BLaER1 (cell line): ENCODE data around the gene CCDC88C.
A peak's percentile ranks its signal among the peaks of the same experiment; 100 is the strongest.

Experiments
- H3K27ac ChIP-seq: shearing (Covaris generic); formaldehyde crosslinking; 2 replicates; pipeline ENCODE4 v1.8.1; 2022
- H3K27me3 ChIP-seq: shearing (Covaris generic); formaldehyde crosslinking; 2 replicates; pipeline ENCODE4 v1.8.1; 2022
- H3K36me3 ChIP-seq: shearing (Covaris generic); formaldehyde crosslinking; 2 replicates; pipeline ENCODE4 v1.8.1; 2022
- H3K4me1 ChIP-seq: shearing (Covaris generic); formaldehyde crosslinking; 2 replicates; pipeline ENCODE4 v1.8.1; 2022
- H3K4me2 ChIP-seq: shearing (Covaris generic); formaldehyde crosslinking; 2 replicates; pipeline ENCODE4 v1.8.1; 2022
- H3K4me3 ChIP-seq: shearing (Covaris generic); formaldehyde crosslinking; 2 replicates; pipeline ENCODE4 v1.8.1; 2022
- H3K9ac ChIP-seq: shearing (Covaris generic); formaldehyde crosslinking; 2 replicates; pipeline ENCODE4 v1.8.1; 2022
- H3K9me3 ChIP-seq: shearing (Covaris generic); formaldehyde crosslinking; 2 replicates; pipeline ENCODE4 v1.8.1; 2022
- H4K20me1 ChIP-seq: shearing (Covaris generic); formaldehyde crosslinking; 2 replicates; pipeline ENCODE4 v1.8.1; 2022
- Cebpa-rat ChIP-seq: shearing (Covaris generic); IDR thresholded peaks from 2 replicates; pipeline ENCODE4 v1.8.1; 2022

CCDC88C gene

DNA sequence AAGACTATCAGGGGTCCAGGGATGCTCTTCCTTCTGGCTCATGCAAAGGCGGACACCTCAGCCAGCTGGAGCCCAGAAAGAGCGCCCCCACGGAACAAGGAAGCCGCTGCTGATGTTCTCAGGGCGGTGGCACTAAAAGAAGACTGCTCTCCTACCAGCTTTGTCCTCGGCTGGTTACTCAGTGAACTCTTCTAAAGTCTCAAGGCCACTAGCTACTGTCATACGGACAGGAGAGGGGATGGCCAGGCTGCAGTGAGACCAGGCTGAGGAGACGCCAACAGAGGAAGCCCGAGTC is 59.6 kb downstream of the CCDC88C start:
- Histone ChIP-seq H3K4me1 (peaks cover 89% of the 10 kb centered on the region), H3K27ac (peak overlapping the region; percentile 10; the same call in 1 of the 2 replicates), H3K9me3 (no peaks in the 10 kb centered on the region), H3K27me3 (no peaks in the 10 kb centered on the region), H3K4me2 (peak overlapping the region; percentile 82), H3K9ac (no peak overlapping the region), H3K36me3 (peaks cover 37% of the 10 kb centered on the region), H3K4me3 (no peak overlapping the region), H4K20me1 (peaks cover 100% of the 10 kb centered on the region)
- TF ChIP-seq Cebpa-rat = no peak

DNA sequence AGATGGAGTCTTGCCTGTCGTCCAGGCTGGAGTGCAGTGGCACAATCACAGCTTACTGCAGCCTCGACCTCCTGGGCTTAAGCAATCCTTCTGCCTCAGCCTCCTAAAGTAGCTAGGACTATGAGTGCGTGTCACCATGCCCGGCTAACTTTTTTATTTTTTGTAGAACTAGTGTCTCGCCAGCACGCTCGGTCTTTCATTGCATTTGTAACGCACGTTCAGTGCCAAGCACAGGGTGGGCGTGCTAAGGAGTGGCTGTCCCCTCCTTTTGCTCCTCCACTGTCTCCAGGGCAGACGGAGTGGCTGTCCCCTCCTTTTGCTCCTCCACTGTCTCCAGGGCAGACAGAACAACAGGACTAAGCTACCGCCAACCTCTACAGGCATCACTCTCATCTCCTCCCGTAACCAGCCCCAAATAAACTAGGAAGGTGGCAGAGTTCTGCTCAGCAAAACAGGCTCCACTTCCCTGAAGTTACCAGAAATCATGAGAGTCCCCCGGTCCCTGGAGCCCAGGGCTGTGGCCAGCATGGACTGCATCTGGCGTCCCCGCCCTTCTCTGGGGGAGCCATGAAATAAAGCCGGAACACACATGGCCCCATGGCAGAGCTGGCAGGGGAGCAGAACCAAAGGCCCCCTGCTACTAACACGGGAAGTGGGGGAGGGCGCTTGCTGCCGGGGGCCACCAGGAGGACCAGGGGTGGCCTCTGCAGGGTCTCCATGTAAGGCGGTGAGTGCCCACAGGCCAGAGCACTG is 60.2 kb downstream of the CCDC88C start:
- TF ChIP-seq Cebpa-rat = no peak
- Histone ChIP-seq H3K36me3 (peaks cover 38% of the 10 kb centered on the region), H3K9me3 (no peaks in the 10 kb centered on the region), H3K4me1 (peaks cover 89% of the 10 kb centered on the region), H3K4me2 (peak overlapping the region; percentile 82), H4K20me1 (peaks cover 100% of the 10 kb centered on the region), H3K4me3 (no peak overlapping the region), H3K27me3 (no peaks in the 10 kb centered on the region), H3K27ac (peak overlapping the region; percentile 10; the same call in 1 of the 2 replicates), H3K9ac (no peak overlapping the region)

DNA sequence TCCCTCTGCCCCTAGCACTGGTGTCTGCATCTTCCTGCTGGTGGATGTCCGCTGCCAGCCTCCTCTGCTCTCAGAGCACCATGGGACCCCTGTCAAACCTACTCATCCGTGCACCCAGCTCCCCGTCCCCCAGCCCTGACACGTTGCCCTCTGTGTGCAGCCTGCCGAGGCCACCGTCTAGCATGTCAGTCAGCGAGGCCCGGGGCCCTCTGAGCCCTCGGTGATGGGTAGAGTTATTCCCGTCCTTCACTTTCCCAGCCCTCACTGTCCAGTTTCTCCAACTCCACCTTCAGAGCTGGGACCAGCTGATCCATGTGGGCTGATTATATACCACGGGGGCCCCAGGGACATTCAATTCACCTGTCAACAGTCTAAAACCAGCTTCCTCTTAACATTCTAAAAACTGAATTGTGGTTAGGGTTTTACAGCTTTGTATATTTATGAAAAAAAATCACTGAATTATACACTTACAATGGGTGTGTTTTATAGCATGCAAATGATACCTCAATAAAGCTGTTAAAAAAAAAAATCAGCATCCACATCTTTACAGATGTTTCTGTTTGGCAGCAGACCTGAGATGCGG is 61.3 kb downstream of the CCDC88C start:
- no peaks in the 10 kb centered on the region for H3K27me3 ChIP-seq
- peaks cover 38% of the 10 kb centered on the region for H3K36me3 ChIP-seq
- H3K9me3 ChIP-seq = no peaks in the 10 kb centered on the region
- peaks cover 100% of the 10 kb centered on the region for H4K20me1 ChIP-seq
- peak overlapping the region; percentile 82 for H3K4me2 ChIP-seq
- peak overlapping the region; percentile 20; the same call in 1 of the 2 replicates for H3K27ac ChIP-seq
- H3K4me3 ChIP-seq = peak overlapping the region; percentile 32; the same call in 1 of the 2 replicates
- H3K4me1 ChIP-seq = peaks cover 90% of the 10 kb centered on the region
- 0 out of 2 replicates have a peak overlapping the region, but pooled peaks have one; percentile 20 for H3K9ac ChIP-seq
- TF ChIP-seq Cebpa-rat = no peak

DNA sequence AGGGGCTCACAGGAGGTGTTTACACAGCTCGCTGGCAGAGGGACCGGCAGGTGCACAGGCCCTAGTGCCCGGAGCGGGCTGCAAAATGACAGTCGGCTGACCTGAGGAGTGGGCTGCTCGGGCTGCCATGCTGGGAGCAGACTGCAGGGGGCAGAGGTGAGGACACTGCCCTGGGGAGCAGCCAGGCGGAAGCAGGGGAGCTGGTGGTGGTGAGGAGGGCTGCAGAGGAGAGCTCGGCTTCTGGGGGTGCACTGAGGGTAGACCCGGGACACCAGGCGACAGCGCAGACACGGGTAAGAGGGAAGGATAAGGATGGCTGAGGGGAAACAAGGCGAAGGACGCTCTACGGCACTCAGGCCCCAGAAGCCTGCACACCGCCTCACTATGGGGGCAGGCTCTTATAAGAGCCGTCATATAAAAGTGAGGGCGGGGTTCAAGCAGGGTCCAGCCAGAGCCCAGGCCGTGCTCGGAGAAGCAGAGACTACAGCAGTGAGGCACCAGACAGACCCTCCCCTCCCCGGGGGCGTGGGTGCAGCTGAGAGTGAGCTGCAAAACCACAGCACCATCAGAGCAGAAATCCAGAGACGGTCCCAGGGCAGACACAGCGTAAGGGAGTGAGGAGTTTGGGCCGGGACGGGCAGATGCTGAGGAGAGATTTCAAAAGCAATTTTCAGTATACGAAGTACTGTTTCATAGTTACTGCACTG is 62.5 kb downstream of the CCDC88C start:
- peak overlapping the region; percentile 32; the same call in 1 of the 2 replicates for H3K4me3 ChIP-seq
- H4K20me1 ChIP-seq = peaks cover 98% of the 10 kb centered on the region
- no peak overlapping the region for H3K27ac ChIP-seq
- H3K9me3 ChIP-seq = no peaks in the 10 kb centered on the region
- no peak for TF ChIP-seq Cebpa-rat
- H3K27me3 ChIP-seq = no peaks in the 10 kb centered on the region
- peak overlapping the region; percentile 82 for H3K4me2 ChIP-seq
- H3K9ac ChIP-seq = no peak overlapping the region
- H3K36me3 ChIP-seq = peaks cover 38% of the 10 kb centered on the region
- H3K4me1 ChIP-seq = peaks cover 91% of the 10 kb centered on the region

DNA sequence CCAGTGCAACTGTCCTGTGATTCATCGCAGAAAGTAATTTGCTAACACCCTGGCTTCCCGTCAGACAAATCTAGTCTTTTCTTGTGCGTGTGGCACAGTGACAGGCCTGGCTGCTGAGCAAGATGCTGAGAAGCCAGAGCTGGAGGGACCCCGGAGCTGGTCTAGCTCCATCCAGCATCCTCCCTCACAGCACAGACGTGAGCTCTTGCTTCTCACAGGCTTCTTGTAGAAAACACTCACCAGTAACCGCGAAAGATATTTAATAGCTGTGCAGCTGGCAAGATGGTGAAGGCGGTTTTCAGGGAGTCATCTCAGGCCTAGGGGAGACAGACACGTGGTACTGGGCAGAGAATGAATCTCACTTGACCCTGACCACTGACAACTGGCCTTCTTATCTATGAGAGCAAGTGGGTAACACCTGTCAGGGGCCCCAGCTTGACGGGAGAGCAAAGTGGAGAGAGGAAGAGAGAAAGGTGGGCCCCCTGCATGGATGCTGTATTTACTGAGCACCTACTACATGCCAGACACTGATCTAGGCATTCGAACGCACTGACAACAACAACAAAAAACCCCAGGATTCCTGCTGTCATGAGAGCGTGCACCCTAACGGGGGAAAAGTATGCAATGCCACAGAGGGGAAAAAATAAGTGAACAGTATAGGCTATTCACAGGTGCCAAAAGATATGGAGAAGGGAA is 63.3 kb downstream of the CCDC88C start:
- peaks cover 34% of the 10 kb centered on the region for H3K36me3 ChIP-seq
- TF ChIP-seq Cebpa-rat = no peak
- no peak overlapping the region for H3K9ac ChIP-seq
- H3K4me3 ChIP-seq = no peak overlapping the region
- H3K9me3 ChIP-seq = no peaks in the 10 kb centered on the region
- H3K4me1 ChIP-seq = peaks cover 95% of the 10 kb centered on the region
- H3K4me2 ChIP-seq = peak overlapping the region; percentile 87
- H3K27ac ChIP-seq = no peak overlapping the region
- peaks cover 98% of the 10 kb centered on the region for H4K20me1 ChIP-seq
- no peaks in the 10 kb centered on the region for H3K27me3 ChIP-seq

DNA sequence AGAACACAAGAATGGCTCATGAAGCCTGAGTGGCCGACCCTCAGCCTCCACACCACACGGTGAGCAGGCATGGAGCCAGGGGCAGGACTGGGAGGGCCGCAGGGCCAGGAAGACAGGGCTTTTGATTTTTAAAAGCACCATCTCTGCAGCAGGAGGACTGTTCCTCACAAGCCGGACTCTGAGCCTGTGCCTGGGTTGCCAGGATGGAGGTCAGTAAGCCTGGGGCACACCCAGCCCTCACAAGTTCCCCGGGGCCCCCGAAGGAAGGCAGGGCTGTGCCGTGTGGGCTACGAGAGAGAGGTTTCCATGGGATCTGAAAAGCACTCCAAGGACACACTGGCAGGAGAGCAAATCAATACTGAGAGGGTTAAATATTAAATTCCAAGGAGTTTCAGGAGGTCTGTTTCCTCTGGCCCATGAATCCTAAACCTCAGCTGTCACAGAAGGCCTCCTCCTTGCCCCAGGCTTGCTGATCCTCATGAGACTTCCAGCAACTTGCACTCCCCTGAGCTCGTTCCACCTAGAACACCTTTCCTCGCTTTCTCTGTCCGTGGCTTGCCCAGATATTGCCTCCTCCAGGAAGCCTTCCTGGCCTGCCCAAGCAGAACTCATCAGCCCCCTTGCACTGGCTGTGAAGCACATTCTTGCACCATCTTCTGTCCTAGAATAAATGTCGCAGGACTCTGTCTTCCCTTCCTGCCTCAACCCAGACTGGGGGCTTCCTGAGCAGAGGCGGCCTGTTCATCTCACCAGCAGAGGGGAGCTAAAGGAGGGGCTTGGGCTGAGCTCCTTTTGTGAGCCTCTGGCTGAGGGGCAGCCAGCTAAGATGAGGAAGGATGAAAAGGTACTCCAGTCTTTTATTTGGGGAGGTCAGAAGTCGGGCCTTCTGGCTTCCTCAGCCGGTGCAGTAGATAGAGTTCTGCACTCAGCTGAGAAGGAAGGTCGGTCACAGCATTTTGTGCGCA is 64.6 kb downstream of the CCDC88C start:
- H3K27ac ChIP-seq = peak overlapping the region; percentile 37; the same call in 1 of the 2 replicates
- peak overlapping the region; percentile 22; the same call in 1 of the 2 replicates for H3K9ac ChIP-seq
- peaks cover 97% of the 10 kb centered on the region for H3K4me1 ChIP-seq
- 0 out of 2 replicates have a peak, but pooled peaks cover under 1% of the 10 kb centered on the region for H3K9me3 ChIP-seq
- no peak overlapping the region for H3K4me3 ChIP-seq
- H3K36me3 ChIP-seq = peaks cover 23% of the 10 kb centered on the region
- peaks cover 98% of the 10 kb centered on the region for H4K20me1 ChIP-seq
- no peak for TF ChIP-seq Cebpa-rat
- H3K27me3 ChIP-seq = no peaks in the 10 kb centered on the region
- H3K4me2 ChIP-seq = peak overlapping the region; percentile 87

DNA sequence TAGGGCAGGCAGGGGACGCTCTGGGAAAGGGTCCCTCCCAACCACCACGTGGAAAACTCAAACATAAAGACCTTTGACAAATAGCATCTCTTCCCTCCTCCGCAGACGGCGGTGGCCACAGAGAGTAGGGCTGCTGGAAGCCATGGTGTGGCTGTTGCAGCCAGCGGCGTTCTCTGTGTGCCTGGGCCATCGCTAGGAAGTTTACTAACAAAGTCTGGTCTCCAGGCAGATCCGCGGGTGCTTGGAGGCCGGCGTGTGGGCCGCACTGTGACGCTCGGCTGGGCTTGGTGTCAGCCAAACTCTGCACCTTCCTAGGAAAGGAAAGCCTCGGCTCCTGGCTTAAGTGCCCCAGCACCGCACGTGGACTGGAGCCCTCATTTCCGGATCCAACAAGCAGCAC is 65.6 kb downstream of the CCDC88C start:
- Histone ChIP-seq H3K9me3 (0 out of 2 replicates have a peak, but pooled peaks cover 4% of the 10 kb centered on the region), H3K4me3 (no peak overlapping the region), H3K36me3 (peaks cover 22% of the 10 kb centered on the region), H3K27me3 (no peaks in the 10 kb centered on the region), H4K20me1 (peaks cover 92% of the 10 kb centered on the region), H3K9ac (peak overlapping the region; percentile 46; the same call in 1 of the 2 replicates), H3K4me1 (peaks cover 89% of the 10 kb centered on the region), H3K27ac (peak overlapping the region; percentile 37; the same call in 1 of the 2 replicates), H3K4me2 (peak overlapping the region; percentile 87)
- TF ChIP-seq Cebpa-rat = no peak

DNA sequence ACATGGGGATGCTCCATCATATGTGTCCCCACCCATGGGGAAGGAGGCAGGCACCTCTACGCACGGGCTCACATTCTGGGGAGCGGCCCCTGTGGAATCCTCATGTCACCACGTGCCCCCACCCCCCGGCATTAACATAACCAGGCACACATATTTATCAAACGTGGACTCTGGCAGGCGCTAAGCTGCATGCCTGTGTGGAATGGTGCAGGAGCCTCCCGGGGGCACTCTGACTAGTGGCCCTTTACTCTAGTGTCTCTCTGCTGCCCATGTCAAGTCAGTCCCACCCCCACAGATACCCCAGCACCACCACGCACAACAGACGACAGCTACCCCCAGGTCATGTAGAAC is 66.1 kb downstream of the CCDC88C start:
- Histone ChIP-seq H3K9ac (peak overlapping the region; percentile 56; the same call in 1 of the 2 replicates), H3K4me3 (peak overlapping the region; percentile 44), H3K4me2 (peak overlapping the region; percentile 87), H3K27ac (peak overlapping the region; percentile 37), H3K9me3 (0 out of 2 replicates have a peak, but pooled peaks cover 4% of the 10 kb centered on the region), H3K4me1 (peaks cover 89% of the 10 kb centered on the region), H3K27me3 (no peaks in the 10 kb centered on the region), H3K36me3 (peaks cover 28% of the 10 kb centered on the region), H4K20me1 (peaks cover 92% of the 10 kb centered on the region)
- TF ChIP-seq Cebpa-rat = no peak
